Glutamatergic neuron (in vitro differentiated cells): ENCODE measurements around the gene LRRIQ3. TPM values are rescaled to one million over a fixed set of nuclear protein-coding genes. Genes with fewer than 3 reads are reported as not detected.
A peak's percentile ranks its signal among the peaks of the same experiment; 100 is the strongest.

Experiments
- DNase-seq: peaks from one replicate; pipeline ENCODE4 v3.0.0; 2022
- H3K27ac Mint-ChIP-seq: one replicate; pipeline ENCODE4 v1.8.0; 2020; ENCODE audit warnings: mild to moderate bottlenecking, mixed read lengths, inconsistent platforms; ENCODE audit not compliant: unreplicated experiment
- H3K27me3 Mint-ChIP-seq: one replicate; pipeline ENCODE4 v1.8.0; 2020; ENCODE audit warnings: mild to moderate bottlenecking, moderate library complexity, mixed read lengths, inconsistent platforms; ENCODE audit not compliant: unreplicated experiment
- H3K36me3 Mint-ChIP-seq: one replicate; pipeline ENCODE4 v1.8.0; 2020; ENCODE audit warnings: mild to moderate bottlenecking, mixed read lengths, inconsistent platforms; ENCODE audit not compliant: unreplicated experiment
- H3K4me1 Mint-ChIP-seq: one replicate; pipeline ENCODE4 v1.8.0; 2020; ENCODE audit warnings: mild to moderate bottlenecking, low read depth, mixed read lengths, inconsistent platforms; ENCODE audit not compliant: unreplicated experiment
- H3K4me3 Mint-ChIP-seq: one replicate; pipeline ENCODE4 v1.8.0; 2020; ENCODE audit warnings: mild to moderate bottlenecking, mixed read lengths, inconsistent platforms; ENCODE audit not compliant: unreplicated experiment
- H3K9me3 Mint-ChIP-seq: one replicate; pipeline ENCODE4 v1.8.0; 2020; ENCODE audit warnings: mild to moderate bottlenecking, moderate library complexity, mixed read lengths, inconsistent platforms; ENCODE audit not compliant: unreplicated experiment
- total RNA-seq: library from RNA; stranded (reverse); fragmentation: NEBNext Ultra II Directional; extraction: Animal tissue kit (Norgen Biotek cat#: 25700); gene quantifications from one replicate; pipeline ENCODE4 v1.2.1, GENCODE V29; 2021; ENCODE audit not compliant: unreplicated experiment
- TF ChIP-seq, protein P1 (sequence below): fragments of 200-600 bp; sonication (generic); IDR thresholded peaks from one replicate; pipeline ENCODE4 v1.5.0; 2021; ENCODE audit not compliant: partially characterized antibody, unreplicated experiment

The LRRIQ3 gene
- total RNA-seq, 1 donor from 2014 or later, result 0.20 TPM

DNA sequence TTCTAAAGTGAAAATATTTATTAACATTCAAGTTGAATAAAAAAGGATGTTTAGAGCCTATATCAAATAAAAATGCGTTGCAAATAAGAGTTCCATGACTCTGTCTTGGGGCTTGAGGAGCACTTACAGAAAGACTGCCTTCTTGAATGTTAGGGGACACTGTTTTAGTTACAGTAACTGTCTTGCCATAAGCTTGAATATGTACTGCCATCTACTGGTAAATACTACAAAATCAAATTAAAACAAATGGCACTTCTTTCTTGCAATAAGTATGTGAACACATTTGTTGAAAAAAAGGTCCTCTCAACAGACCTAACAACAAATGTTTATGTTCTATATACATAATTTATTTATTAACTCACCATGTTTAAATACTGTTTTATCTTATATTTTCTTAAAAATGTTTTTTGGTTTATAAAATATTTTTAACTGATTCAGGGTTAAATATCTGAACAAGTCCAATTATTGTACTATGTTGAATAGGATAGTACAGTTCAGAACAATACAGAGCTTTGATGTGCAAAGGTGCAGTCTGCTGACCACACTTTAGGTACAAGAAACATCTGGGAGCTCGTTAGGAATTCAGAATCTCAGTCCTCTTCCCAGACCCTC, 199.5 kb downstream of the LRRIQ3 start:
- H3K4me1 Mint-ChIP-seq, result peaks cover 12% of the 10 kb centered on the region
- peaks cover 7% of the 10 kb centered on the region for H3K36me3 Mint-ChIP-seq
- no peak overlapping the region for H3K4me3 Mint-ChIP-seq
- peaks cover 1% of the 10 kb centered on the region for H3K27me3 Mint-ChIP-seq
- TF ChIP-seq, protein P1, sequence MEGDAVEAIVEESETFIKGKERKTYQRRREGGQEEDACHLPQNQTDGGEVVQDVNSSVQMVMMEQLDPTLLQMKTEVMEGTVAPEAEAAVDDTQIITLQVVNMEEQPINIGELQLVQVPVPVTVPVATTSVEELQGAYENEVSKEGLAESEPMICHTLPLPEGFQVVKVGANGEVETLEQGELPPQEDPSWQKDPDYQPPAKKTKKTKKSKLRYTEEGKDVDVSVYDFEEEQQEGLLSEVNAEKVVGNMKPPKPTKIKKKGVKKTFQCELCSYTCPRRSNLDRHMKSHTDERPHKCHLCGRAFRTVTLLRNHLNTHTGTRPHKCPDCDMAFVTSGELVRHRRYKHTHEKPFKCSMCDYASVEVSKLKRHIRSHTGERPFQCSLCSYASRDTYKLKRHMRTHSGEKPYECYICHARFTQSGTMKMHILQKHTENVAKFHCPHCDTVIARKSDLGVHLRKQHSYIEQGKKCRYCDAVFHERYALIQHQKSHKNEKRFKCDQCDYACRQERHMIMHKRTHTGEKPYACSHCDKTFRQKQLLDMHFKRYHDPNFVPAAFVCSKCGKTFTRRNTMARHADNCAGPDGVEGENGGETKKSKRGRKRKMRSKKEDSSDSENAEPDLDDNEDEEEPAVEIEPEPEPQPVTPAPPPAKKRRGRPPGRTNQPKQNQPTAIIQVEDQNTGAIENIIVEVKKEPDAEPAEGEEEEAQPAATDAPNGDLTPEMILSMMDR, result peak; percentile 61
- H3K27ac Mint-ChIP-seq, result no peak overlapping the region
- H3K9me3 Mint-ChIP-seq, result no peaks in the 10 kb centered on the region
- no peak for DNase-seq

DNA sequence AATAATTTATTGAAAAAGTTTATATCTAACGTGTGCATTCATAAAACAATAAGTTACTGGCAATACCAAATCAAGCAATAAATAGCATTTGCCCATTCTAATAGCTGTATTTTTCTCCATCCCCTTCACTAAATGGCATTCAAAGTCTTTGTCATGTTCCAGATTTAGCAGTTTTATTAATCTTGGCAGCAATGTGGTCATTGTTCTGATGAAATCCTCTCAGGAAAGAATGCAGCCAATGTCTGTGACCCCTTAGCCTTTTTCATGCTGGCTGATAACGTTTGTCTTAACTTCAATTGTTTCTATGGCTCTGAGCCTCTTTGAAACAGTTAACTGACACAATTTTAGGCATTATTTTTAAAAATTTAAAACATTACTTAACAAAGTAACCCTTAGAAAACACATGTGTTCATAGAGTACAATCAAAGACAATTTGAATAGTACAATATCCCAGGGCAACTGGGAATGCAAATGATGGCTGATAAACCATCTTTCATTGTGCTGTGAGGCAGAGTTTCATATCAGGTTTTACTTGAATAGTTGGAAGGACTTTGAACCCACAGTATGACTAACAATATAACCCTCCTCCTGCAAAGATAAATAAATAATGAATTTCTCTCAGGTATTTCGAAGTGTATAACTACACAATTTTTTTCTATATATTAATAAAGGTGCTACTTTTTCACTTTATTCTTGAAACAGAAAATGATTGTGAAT, 217.5 kb downstream of the LRRIQ3 start:
- TF ChIP-seq, protein P1, result no peak
- Mint-ChIP-seq H3K27me3 (peaks cover 2% of the 10 kb centered on the region), H3K4me1 (no peaks in the 10 kb centered on the region), H3K36me3 (no peaks in the 10 kb centered on the region), H3K4me3 (no peak overlapping the region), H3K27ac (no peak overlapping the region), H3K9me3 (no peaks in the 10 kb centered on the region)
- DNase-seq, result no peak

DNA sequence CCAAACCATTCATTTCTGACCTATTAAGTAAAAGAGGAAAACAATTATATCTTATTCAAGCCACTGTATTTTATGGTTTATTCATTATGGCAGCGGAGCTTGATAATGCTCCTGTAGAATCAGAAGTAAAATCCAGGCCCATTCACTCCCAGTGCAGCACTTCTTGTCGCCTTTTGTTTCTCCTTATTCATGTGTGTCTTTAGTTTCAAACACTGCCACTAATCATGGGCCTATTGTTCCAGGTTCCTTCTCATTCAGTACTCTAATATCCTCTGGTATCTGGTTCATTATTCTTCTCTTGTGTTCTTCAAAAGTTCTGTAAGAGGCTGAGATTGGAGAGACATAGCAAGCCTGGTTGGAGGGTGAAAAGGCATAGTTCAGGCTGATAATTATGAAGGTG, 218.3 kb downstream of the LRRIQ3 start:
- no peak for DNase-seq
- H3K4me3 Mint-ChIP-seq, result no peak overlapping the region
- TF ChIP-seq, protein P1, result no peak
- no peaks in the 10 kb centered on the region for H3K36me3 Mint-ChIP-seq
- no peaks in the 10 kb centered on the region for H3K9me3 Mint-ChIP-seq
- H3K27me3 Mint-ChIP-seq, result peaks cover 2% of the 10 kb centered on the region
- no peaks in the 10 kb centered on the region for H3K4me1 Mint-ChIP-seq
- H3K27ac Mint-ChIP-seq, result no peak overlapping the region

DNA sequence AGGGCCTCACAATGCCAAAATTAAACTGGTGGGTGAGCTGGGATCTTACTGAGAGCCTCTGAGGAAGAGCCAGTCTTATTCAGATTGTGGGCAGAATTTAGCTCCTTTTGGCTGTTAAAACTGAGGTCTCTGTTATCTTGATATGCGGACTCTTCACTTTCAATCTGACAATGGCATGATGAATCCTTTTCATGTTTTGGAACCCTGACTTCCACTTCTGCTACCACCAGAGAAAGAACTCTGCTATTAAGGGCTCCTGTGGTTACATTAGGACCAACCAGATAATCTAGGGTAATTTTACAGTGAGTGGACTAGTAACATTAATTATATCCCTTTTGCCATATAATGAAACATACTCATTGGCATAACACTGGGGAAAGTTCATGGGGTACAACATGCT, 219.0 kb downstream of the LRRIQ3 start:
- Mint-ChIP-seq H3K27ac (no peak overlapping the region), H3K4me3 (no peak overlapping the region), H3K4me1 (no peaks in the 10 kb centered on the region), H3K36me3 (no peaks in the 10 kb centered on the region), H3K9me3 (no peaks in the 10 kb centered on the region), H3K27me3 (peaks cover 2% of the 10 kb centered on the region)
- DNase-seq, result no peak
- TF ChIP-seq, protein P1, result no peak

Other genes with a start within 250 kb of the LRRIQ3 start
- 6.4 TPM for gene FPGT, start 66 bp upstream of the LRRIQ3 start, total RNA-seq
- not detected for gene TNNI3K, start 37.2 kb upstream of the LRRIQ3 start, total RNA-seq